ENCODE data around the gene ELFN2. TPM values are rescaled to one million over a fixed set of nuclear protein-coding genes. Genes with fewer than 3 reads are reported as not detected.

Gene ELFN2
- total and polyA plus RNA-seq, 4 donors: 0.62 to 6.8 (median 1.6) TPM

- H3K4me1 ChIP-seq (ENCODE audit: control insufficient read depth in 5 of 5, insufficient read depth in 5 of 5, low read length in 5 of 5): peaks cover 0 to 12% (median 0%) of the 10 kb centered on the region in 5 donors
- no peak overlapping the region for H3K27ac ChIP-seq (ENCODE audit: low read depth in 1 of 2, low read length in 1 of 2)
- no peaks in the 10 kb centered on the region for H3K9me3 ChIP-seq (ENCODE audit: control insufficient read depth in 4 of 4, insufficient read depth in 3 of 4, low read length in 3 of 4)
- ATAC-seq (ENCODE audit: insufficient read depth, low FRiP score) (no peak), DNase-seq (no peak)
- H3K27me3 ChIP-seq (ENCODE audit: control insufficient read depth in 3 of 3, insufficient read depth in 3 of 3, low read length in 2 of 3): no peaks in the 10 kb centered on the region
- H3K4me3 ChIP-seq: no peak overlapping the region
- 90% methylated on average over 15 of the region's 15 CpGs for WGBS, 2 donors
- H3K36me3 ChIP-seq (ENCODE audit: control insufficient read depth in 4 of 4, insufficient read depth in 4 of 4, low read length in 4 of 4): no peaks in the 10 kb centered on the region
- TF ChIP-seq CTCF (IDR thresholded peaks at IDR 0.05; ENCODE audit: control extremely low read depth, extremely low read depth): no peak
- H3K9ac ChIP-seq (ENCODE audit: insufficient read depth in 1 of 2, low read length in 2 of 2): no peak overlapping the region
Measured at GRCh38 chr22:37363261-37363992, 63.9 kb downstream of the ELFN2 start.

- DNase-seq (peak; percentile 43 to 75 (median 60)), ATAC-seq (ENCODE audit: insufficient read depth, low FRiP score) (no peak)
- H3K27me3 ChIP-seq (ENCODE audit: control insufficient read depth in 3 of 3, insufficient read depth in 3 of 3, low read length in 2 of 3): no peaks in the 10 kb centered on the region
- H3K9me3 ChIP-seq (ENCODE audit: control insufficient read depth in 4 of 4, insufficient read depth in 3 of 4, low read length in 3 of 4): no peaks in the 10 kb centered on the region
- H3K9ac ChIP-seq (ENCODE audit: insufficient read depth in 1 of 2, low read length in 2 of 2): no peak overlapping the region
- H3K4me3 ChIP-seq: no peak overlapping the region
- H3K36me3 ChIP-seq (ENCODE audit: control insufficient read depth in 4 of 4, insufficient read depth in 4 of 4, low read length in 4 of 4): no peaks in the 10 kb centered on the region
- H3K27ac ChIP-seq (ENCODE audit: low read depth in 1 of 2, low read length in 1 of 2): no peak overlapping the region
- peaks cover 0 to 12% (median 0%) of the 10 kb centered on the region in 5 donors for H3K4me1 ChIP-seq (ENCODE audit: control insufficient read depth in 5 of 5, insufficient read depth in 5 of 5, low read length in 5 of 5)
- no peak for TF ChIP-seq CTCF (IDR thresholded peaks at IDR 0.05; ENCODE audit: control extremely low read depth, extremely low read depth)
- 77 to 79% methylated on average over 3 of the region's 3 CpGs for WGBS, 2 donors
Measured at GRCh38 chr22:37362621-37363020, 64.7 kb downstream of the ELFN2 start.

GRCh38 chr22:37358917-37359316, 68.4 kb downstream of the ELFN2 start:
- Histone ChIP-seq H3K9me3 (ENCODE audit: control insufficient read depth in 4 of 4, insufficient read depth in 3 of 4, low read length in 3 of 4) (no peaks in the 10 kb centered on the region), H3K4me1 (ENCODE audit: control insufficient read depth in 5 of 5, insufficient read depth in 5 of 5, low read length in 5 of 5) (peaks cover 0 to 6% (median 0%) of the 10 kb centered on the region in 5 donors), H3K27ac (ENCODE audit: low read depth in 1 of 2, low read length in 1 of 2) (no peak overlapping the region), H3K36me3 (ENCODE audit: control insufficient read depth in 4 of 4, insufficient read depth in 4 of 4, low read length in 4 of 4) (no peaks in the 10 kb centered on the region), H3K27me3 (ENCODE audit: control insufficient read depth in 3 of 3, insufficient read depth in 3 of 3, low read length in 2 of 3) (no peaks in the 10 kb centered on the region), H3K9ac (ENCODE audit: insufficient read depth in 1 of 2, low read length in 2 of 2) (no peak overlapping the region), H3K4me3 (no peak overlapping the region)
- no peak for TF ChIP-seq CTCF (IDR thresholded peaks at IDR 0.05; ENCODE audit: control extremely low read depth, extremely low read depth)
- WGBS, 2 donors: 76 to 90% methylated on average over 8 of the region's 8 CpGs
- DNase-seq: no peak
- no peak for ATAC-seq (ENCODE audit: insufficient read depth, low FRiP score)
